NCI-H1417 treated with DMSO at 0.1 percent for 48 hours (cell line): ENCODE results near the gene MED25.
A peak's percentile ranks its signal among the peaks of the same experiment; 100 is the strongest.

ENCODE experiments used
- DNase-seq: peaks from one replicate; lab custom pipeline; 2025; lab: John Stamatoyannopoulos, UW

The MED25 gene

GRCh38 chr19:49858088-49858985 is 40.2 kb downstream of the MED25 start:
- no peak for DNase-seq

DNA sequence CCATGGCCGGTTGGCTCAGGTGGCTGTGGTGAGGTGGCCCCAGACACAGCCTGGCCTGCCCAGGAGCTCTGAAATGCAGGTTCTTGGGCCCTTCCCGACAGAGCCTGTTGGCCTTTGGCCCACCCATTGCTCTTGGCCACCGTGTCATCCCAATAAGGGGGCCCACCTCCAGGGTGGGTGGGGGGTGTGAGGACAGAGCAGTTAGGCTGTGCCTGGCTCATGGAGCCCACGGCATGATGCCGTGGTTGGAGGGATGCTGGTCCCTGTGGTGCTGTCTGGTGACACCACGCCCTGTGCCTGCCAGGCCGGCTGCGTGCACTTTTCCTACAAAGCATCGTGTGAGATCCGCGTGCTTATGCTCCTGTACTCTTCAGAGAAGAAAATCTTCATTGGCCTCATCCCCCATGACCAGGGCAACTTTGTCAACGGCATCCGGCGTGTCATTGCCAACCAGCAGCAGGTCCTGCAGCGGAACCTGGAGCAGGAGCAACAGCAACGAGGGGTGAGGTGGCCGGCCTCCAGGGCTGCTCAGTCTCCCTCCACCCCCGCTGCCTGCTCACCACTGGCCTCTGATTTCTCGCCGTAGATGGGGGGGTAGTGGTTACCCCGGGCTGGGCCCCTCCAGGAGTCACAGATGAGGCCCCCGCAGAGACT is 41.7 kb downstream of the MED25 start:
- no peak for DNase-seq

GRCh38 chr19:49860336-49861102 is 42.4 kb downstream of the MED25 start:
- no peak for DNase-seq

GRCh38 chr19:49861107-49861506 is 43.0 kb downstream of the MED25 start:
- DNase-seq: no peak

- DNase-seq: no peak
Measured at GRCh38 chr19:49861541-49862378, 43.7 kb downstream of the MED25 start.

GRCh38 chr19:49862391-49863253 is 44.5 kb downstream of the MED25 start:
- DNase-seq: no peak

- no peak for DNase-seq
Measured at GRCh38 chr19:49863254-49863934, 45.3 kb downstream of the MED25 start.

GRCh38 chr19:49863935-49864320 is 45.8 kb downstream of the MED25 start:
- no peak for DNase-seq

- no peak for DNase-seq
Measured at GRCh38 chr19:49864890-49865289, 46.8 kb downstream of the MED25 start.

DNA sequence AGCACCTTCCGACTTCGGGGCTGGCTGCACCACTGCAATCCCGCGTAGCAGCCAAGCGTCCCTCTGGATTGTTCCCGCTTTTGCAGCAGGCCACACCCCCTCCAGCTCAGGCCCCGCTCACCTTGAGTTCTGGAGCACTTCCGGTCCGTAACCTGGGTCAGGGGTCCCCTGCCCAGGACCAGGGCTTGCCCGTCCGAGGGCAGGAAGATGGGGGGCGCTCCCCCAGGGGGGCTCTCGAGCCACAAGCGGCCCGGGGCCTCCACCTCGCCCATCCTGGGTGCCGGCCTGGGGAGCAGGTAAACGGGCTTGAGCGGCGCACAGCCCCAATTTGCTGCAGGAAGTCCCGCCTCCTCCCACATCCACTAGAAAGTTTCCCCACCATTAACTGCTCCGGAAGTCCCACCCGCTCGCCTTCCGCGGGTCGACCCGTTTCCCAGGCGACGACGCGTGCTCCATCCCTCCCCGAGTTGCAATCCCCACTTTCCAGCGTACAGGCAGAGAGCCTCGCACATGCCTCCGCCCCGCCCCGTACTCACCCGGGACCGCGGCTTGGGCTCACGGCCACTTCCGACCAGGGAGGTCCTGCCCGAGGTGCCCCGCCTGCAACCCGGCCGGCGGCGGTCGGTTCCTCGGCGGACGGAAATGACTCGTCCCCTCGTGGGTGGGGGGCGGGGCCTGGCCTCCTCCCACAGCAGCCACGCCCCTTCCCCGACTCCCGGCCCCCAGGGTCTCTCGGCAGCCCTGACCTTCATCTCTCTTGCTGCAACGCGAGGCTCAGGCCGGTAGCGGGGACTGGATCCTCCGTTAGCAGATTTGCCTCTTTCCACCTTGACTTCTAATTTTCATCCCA is 49.1 kb downstream of the MED25 start, which contains the start of gene PNKP:
Gene PNKP, minus strand, starts transcription at position 644 of the 850 bp plus-strand sequence. Its CDS starts 372 bp downstream, at position 272.
- DNase-seq: peak; percentile 59

- no peak for DNase-seq
Measured at GRCh38 chr19:49869009-49869483, 51.0 kb downstream of the MED25 start.

- DNase-seq: peak; percentile 99
Measured at GRCh38 chr19:49869484-49870308, 51.6 kb downstream of the MED25 start.

GRCh38 chr19:49870309-49870901 is 52.3 kb downstream of the MED25 start:
- DNase-seq: no peak

- no peak for DNase-seq
Measured at GRCh38 chr19:49871349-49871985, 53.4 kb downstream of the MED25 start.

- no peak for DNase-seq
Measured at GRCh38 chr19:49872245-49873128, 54.4 kb downstream of the MED25 start.

DNA sequence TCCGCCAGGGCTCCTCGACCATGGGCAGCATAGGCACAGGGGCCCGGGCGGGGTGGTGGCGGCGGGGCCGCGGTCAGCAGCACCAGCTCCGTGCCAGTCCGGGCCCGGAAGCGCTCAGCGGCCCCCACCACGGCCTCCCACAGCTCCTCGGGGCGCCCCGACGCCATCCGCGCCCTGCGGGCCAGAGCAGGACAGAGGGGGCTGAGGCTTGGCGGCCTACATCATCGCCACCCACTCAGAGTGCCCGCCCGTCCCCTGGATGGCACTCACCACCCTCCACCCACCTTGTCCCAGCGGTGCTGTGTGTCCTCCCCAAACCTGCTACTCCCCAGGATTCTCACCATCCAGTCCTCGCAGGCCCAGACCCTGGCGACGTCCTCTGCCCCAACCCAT is 55.0 kb downstream of the MED25 start:
- DNase-seq: no peak
